K562 (cell line): Measurements from ENCODE around the gene SP6. TPM values are rescaled to one million over a fixed set of nuclear protein-coding genes. Genes with fewer than 3 reads are reported as not detected.

Experiments
- CC2D1A ChIP-seq: fragments of 450-650 bp; IDR thresholded peaks from 2 replicates; pipeline ENCODE4 v1.6.1; 2017; ENCODE audit warnings: mild to moderate bottlenecking
- GTF2F1 ChIP-seq: IDR thresholded peaks from 2 replicates; pipeline ENCODE4 v1.6.1; 2011; ENCODE audit warnings: low read depth, low read length, improper control_type of control experiment
- ILK ChIP-seq: fragments of 450-650 bp; IDR thresholded peaks from 2 replicates; pipeline ENCODE4 v1.6.1; 2016; ENCODE audit warnings: missing genetic modification characterization, low read depth, mild to moderate bottlenecking, missing compliant biosample characterization, moderate library complexity, borderline replicate concordance
- OTX1 ChIP-seq: fragments of 450-650 bp; formaldehyde crosslinking; IDR thresholded peaks from 2 replicates; pipeline ENCODE4 v1.4.0; 2022; ENCODE audit warnings: mild to moderate bottlenecking
- SRSF3 ChIP-seq: fragments of 200-400 bp; formaldehyde crosslinking; IDR thresholded peaks from 2 replicates; pipeline ENCODE4 v1.6.1; 2016; ENCODE audit warnings: mild to moderate bottlenecking, low read length, moderate library complexity; ENCODE audit not compliant: insufficient read depth
- XRCC4 ChIP-seq: IDR thresholded peaks from one replicate; pipeline ENCODE4 v1.6.1; 2011; ENCODE audit not compliant: insufficient read depth, insufficient read length; ENCODE audit errors: extremely low read depth
- ZBTB8A ChIP-seq: fragments of 450-650 bp; IDR thresholded peaks from 2 replicates; pipeline ENCODE4 v1.6.1; 2018; ENCODE audit warnings: mild to moderate bottlenecking, moderate library complexity; ENCODE audit not compliant: partially characterized antibody
- ZNF75A ChIP-seq: fragments of 450-650 bp; formaldehyde crosslinking; IDR thresholded peaks from 2 replicates; pipeline ENCODE4 v1.4.0; 2020; ENCODE audit warnings: mild to moderate bottlenecking
- polyA plus RNA-seq, 8 experiments: library from polyadenylated mRNA; depleted of rRNA in 4 of 8; stranded (reverse) in 5 of 8; unstranded in 3 of 8; fragments of >200 nt; fragmentation: Nextera tagmentation in 2 of 8; fragmentation: Illumina TruSeq in 1 of 8; extraction: Ambion mirVana in 2 of 8; extraction: Trizol in 1 of 8; gene quantifications; 2 replicates each; pipeline versions ENCODE4 v1.2.1 to v1.2.3, GENCODE V29; 2011 to 2014; ENCODE audit warnings: inconsistent platforms in 1 of 8, missing spikeins in 1 of 8
- total RNA-seq, 7 experiments: library from RNA; depleted of rRNA in 6 of 7; stranded (reverse); fragments of >200 nt in 6 of 7; fragmentation: Illumina TruSeq in 2 of 7; extraction: Trizol in 2 of 7; gene quantifications; 2 replicates each; pipeline versions ENCODE4 v1.2.1 to v1.2.3, GENCODE V29; 2011 to 2021; ENCODE audit warnings: low replicate concordance in 1 of 7
- TF ChIP-seq, protein P1 (sequence below): fragments of 250-450 bp; sonication (Bioruptor Pico); IDR thresholded peaks from 2 replicates; pipeline ENCODE4 v1.8.0; 2022; ENCODE audit warnings: moderate library complexity, mild to moderate bottlenecking, inconsistent platforms
- TF ChIP-seq, protein P2 (sequence below): fragments of 150-350 bp; conservative IDR thresholded peaks from 2 replicates; pipeline ENCODE4 v1.6.1; 2014; ENCODE audit warnings: low read length
- TF ChIP-seq, protein P3 (sequence below), 2 experiments: fragments of 450-650 bp; IDR thresholded peaks; 2 replicates each; pipeline ENCODE4 v1.6.1; 2016; ENCODE audit warnings: mild to moderate bottlenecking in 2 of 2, borderline replicate concordance in 1 of 2, low read depth in 1 of 2, moderate library complexity in 1 of 2
- TF ChIP-seq, protein P4 (sequence below): sonication (generic); formaldehyde crosslinking; IDR thresholded peaks from 2 replicates; pipeline ENCODE4 v1.8.1; 2022; ENCODE audit warnings: missing genetic modification reagents

The SP6 gene
- total and polyA plus RNA-seq, 9 of the 15 experiments (the other 6 are each of a cell fraction or from before 2014, with no cell fraction given): 0.11 to 7.9 (median 2.2) TPM

DNA sequence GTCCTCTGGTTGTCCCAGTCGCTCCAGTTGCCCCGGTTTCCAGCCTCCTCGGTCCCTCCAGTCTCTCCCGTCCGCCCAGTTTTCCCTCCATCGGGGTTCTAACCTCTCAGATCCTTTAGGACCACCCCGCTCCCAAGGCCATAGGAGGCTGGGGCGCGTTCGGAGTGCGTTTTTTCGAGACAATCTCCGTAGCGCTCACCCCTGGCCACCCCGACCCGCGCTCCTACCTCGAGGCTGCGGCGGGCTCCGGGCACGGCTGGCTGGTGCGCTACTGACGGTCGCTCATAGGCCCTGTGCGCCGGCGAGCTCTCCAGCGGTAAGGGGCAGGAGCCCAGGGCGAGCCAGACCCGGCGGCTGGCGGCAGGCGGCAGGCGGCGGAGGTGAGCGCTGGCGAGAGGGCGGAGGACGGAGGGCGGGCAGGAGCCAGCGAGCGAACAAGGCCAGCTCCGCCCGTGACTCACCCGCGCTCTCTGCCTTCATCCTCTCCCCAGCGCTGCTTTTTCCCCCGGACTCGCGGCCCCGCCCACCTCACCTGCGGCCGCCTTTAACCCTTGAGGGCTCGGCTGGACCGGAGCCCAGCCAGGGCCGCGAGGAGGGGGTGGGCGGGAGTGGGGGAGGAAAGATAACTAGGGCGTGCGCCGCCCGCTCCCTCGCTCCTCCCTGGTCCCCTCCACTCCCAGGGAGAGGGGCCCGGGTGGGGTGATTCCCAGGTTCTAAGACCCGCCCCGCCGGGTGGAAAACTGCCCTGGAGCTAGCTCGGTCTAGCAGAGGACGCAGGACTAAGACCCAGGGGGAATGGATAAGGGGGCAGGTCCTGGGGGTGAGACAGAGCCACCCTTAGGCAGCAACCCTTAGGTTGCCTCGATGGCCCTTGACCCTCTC, at the start of gene SP6 (continued):
- TF ChIP-seq, protein P1, sequence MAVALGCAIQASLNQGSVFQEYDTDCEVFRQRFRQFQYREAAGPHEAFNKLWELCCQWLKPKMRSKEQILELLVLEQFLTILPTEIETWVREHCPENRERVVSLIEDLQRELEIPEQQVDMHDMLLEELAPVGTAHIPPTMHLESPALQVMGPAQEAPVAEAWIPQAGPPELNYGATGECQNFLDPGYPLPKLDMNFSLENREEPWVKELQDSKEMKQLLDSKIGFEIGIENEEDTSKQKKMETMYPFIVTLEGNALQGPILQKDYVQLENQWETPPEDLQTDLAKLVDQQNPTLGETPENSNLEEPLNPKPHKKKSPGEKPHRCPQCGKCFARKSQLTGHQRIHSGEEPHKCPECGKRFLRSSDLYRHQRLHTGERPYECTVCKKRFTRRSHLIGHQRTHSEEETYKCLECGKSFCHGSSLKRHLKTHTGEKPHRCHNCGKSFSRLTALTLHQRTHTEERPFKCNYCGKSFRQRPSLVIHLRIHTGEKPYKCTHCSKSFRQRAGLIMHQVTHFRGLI (CRISPR knock-in tag): no peak
- TF ChIP-seq CC2D1A (no peak), OTX1 (CRISPR knock-in tag) (no peak), ILK (no peak), XRCC4 (no peak), ZNF75A (no peak), SRSF3 (no peak), GTF2F1 (0 out of 2 replicates have a peak, but pooled peaks have one; percentile 25), ZBTB8A (no peak)
- TF ChIP-seq, protein P2, sequence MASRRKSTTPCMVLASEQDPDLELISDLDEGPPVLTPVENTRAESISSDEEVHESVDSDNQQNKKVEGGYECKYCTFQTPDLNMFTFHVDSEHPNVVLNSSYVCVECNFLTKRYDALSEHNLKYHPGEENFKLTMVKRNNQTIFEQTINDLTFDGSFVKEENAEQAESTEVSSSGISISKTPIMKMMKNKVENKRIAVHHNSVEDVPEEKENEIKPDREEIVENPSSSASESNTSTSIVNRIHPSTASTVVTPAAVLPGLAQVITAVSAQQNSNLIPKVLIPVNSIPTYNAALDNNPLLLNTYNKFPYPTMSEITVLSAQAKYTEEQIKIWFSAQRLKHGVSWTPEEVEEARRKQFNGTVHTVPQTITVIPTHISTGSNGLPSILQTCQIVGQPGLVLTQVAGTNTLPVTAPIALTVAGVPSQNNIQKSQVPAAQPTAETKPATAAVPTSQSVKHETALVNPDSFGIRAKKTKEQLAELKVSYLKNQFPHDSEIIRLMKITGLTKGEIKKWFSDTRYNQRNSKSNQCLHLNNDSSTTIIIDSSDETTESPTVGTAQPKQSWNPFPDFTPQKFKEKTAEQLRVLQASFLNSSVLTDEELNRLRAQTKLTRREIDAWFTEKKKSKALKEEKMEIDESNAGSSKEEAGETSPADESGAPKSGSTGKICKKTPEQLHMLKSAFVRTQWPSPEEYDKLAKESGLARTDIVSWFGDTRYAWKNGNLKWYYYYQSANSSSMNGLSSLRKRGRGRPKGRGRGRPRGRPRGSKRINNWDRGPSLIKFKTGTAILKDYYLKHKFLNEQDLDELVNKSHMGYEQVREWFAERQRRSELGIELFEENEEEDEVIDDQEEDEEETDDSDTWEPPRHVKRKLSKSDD: no peak
- TF ChIP-seq, protein P3, sequence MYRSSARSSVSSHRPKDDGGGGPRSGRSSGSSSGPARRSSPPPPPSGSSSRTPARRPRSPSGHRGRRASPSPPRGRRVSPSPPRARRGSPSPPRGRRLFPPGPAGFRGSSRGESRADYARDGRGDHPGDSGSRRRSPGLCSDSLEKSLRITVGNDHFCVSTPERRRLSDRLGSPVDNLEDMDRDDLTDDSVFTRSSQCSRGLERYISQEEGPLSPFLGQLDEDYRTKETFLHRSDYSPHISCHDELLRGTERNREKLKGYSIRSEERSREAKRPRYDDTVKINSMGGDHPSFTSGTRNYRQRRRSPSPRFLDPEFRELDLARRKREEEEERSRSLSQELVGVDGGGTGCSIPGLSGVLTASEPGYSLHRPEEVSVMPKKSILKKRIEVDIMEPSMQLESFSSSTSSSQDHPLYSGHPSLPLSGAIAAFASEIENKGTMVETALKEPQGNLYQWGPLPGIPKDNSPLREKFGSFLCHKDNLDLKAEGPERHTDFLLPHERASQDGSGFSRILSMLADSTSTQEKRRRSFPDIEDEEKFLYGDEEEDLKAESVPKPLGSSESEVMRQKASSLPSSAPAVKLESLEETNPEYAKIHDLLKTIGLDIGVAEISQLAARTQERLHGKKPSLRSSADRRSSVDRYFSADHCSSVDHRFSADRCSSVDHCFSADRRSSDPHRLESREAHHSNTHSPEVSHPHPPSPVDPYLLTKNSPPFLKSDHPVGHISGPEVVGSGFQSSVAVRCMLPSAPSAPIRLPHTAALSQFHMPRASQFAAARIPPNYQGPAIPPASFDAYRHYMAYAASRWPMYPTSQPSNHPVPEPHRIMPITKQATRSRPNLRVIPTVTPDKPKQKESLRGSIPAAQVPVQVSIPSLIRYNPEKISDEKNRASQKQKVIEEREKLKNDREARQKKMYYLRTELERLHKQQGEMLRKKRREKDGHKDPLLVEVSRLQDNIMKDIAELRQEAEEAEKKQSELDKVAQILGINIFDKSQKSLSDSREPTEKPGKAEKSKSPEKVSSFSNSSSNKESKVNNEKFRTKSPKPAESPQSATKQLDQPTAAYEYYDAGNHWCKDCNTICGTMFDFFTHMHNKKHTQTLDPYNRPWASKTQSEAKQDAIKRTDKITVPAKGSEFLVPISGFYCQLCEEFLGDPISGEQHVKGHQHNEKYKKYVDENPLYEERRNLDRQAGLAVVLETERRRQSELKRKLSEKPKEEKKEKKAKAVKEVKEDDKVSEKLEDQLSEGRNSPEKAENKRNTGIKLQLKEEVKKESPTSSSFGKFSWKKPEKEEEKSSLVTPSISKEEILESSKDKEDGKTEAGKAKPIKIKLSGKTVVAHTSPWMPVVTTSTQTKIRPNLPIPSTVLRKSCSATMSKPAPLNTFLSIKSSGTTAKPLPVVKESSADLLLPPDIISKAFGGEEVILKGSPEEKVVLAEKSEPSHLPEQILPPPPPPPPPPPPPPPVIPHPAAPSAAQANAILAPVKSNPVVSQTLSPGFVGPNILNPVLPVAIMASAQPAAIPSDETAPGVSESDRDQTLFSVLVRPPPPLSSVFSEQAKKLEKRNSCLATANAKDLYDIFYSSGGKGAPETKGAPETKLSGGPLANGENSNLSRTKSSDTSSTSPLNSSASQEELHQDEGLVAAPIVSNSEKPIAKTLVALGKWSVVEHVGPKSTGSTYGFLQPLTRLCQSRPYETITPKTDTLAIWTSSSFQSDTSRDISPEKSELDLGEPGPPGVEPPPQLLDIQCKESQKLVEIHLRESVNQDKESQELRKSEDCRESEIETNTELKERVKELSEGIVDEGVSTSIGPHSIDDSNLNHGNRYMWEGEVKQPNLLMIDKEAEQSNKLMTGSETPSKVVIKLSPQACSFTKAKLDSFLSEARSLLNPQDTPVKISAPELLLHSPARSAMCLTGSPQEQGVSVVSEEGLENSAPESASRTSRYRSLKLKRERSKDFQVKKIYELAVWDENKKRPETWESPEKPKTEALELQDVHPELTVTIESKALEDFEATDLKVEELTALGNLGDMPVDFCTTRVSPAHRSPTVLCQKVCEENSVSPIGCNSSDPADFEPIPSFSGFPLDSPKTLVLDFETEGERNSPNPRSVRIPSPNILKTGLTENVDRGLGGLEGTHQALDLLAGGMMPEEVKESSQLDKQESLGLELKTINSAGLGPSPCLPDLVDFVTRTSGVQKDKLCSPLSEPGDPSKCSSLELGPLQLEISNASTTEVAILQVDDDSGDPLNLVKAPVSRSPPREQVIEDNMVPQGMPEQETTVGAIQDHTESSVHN (IDR thresholded peaks at IDR 0.05; ENCODE audit: borderline replicate concordance in 1 of 2, low read depth in 1 of 2): no peak
- TF ChIP-seq, protein P4, sequence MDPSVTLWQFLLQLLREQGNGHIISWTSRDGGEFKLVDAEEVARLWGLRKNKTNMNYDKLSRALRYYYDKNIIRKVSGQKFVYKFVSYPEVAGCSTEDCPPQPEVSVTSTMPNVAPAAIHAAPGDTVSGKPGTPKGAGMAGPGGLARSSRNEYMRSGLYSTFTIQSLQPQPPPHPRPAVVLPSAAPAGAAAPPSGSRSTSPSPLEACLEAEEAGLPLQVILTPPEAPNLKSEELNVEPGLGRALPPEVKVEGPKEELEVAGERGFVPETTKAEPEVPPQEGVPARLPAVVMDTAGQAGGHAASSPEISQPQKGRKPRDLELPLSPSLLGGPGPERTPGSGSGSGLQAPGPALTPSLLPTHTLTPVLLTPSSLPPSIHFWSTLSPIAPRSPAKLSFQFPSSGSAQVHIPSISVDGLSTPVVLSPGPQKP (CRISPR knock-in tag): no peak
